ENCODE data around the gene FSTL4. TPM values are rescaled to one million over a fixed set of nuclear protein-coding genes. Genes with fewer than 3 reads are reported as not detected.

FSTL4 gene
- total RNA-seq, 1 experiment from 2014 or later: 2.7 TPM

DNA sequence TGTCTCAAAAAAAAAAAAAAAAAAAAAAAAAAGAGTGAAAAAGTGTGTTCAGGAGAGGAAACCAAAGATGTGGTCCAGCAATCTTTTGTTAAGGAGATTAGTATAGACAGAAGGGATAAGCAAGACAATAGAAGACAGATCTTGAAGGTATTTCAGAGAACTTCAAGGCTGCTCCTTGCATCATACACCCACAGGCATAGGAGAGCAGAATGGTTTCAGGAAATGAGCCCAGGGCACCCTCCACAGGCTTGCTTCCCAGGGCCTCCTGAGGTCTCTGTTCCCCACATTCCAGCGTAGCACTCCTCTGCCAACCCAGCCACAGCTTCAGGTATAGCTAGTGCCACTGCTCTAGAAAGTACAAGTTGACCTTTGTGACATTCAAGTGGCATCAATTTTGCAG is 65.8 kb downstream of the FSTL4 start:
- no peak overlapping the region for H3K4me3 ChIP-seq (ENCODE audit: low read depth, low read length)
- Mint-ChIP-seq H3K36me3 (ENCODE audit: insufficient read depth, unreplicated experiment) (no peaks in the 10 kb centered on the region), H3K27ac (ENCODE audit: unreplicated experiment) (no peak overlapping the region), H3K4me3 (ENCODE audit: unreplicated experiment) (no peak overlapping the region), H3K9me3 (ENCODE audit: unreplicated experiment) (no peaks in the 10 kb centered on the region), H3K4me1 (ENCODE audit: low read depth, unreplicated experiment) (no peaks in the 10 kb centered on the region), H3K27me3 (ENCODE audit: insufficient read depth, unreplicated experiment) (peaks cover 19% of the 10 kb centered on the region)
- intact Hi-C loops (cut with micrococcal nuclease; ENCODE audit: unreplicated experiment): no loop called here
- BruUV-seq (replicated peaks): no TSS peak
- POLR2A ChIA-PET: no interaction called here
- no peaks in the 10 kb centered on the region for H3K36me3 ChIP-seq (ENCODE audit: control insufficient read depth, insufficient read depth, low read length)
- TF ChIP-seq CTCF (IDR thresholded peaks at IDR 0.05; ENCODE audit: insufficient read depth in 1 of 2, low read depth in 1 of 2, low read length in 1 of 2, severe bottlenecking in 1 of 2, unreplicated experiment in 1 of 2): no peak
- H3K4me1 ChIP-seq: no peaks in the 10 kb centered on the region
- H3K27me3 ChIP-seq (replicated peaks; ENCODE audit: control insufficient read depth, insufficient read depth, low read length): no peaks in the 10 kb centered on the region
- H3K9me3 ChIP-seq: no peaks in the 10 kb centered on the region
- DNase-seq: no peak
- CTCF ChIA-PET: interaction anchor here (0.6 kb wide), 2 partner anchors 123 to 125 kb away, joined by 3 to 8 read pairs; no protein-coding TSS in a partner anchor

DNA sequence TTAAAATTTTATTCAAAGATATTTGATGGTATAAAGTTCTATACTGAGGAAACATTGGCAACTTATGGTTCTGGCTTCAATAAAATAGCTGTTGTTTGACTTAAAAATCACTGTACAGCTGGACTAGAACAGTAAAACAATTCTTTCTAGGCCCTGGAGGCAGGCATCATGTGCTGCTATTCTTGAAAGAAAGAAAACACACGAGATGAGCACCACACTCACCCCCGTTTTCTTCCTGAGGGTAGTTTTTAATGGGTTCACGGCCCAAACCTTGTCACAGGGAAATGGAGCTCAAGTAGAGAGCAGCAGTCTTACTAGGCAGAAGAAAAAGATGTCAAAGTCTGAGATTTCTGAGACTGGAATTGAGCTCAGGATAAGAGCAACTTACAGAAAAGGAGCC is 68.0 kb downstream of the FSTL4 start:
- H3K4me1 ChIP-seq: no peaks in the 10 kb centered on the region
- H3K36me3 Mint-ChIP-seq (ENCODE audit: insufficient read depth, unreplicated experiment): no peaks in the 10 kb centered on the region
- POLR2A ChIA-PET: interaction anchor here (0.7 kb wide), 1 partner anchor 87 kb away, joined by 3 read pairs; no protein-coding TSS in a partner anchor
- no peak for DNase-seq
- H3K9me3 ChIP-seq: no peaks in the 10 kb centered on the region
- TF ChIP-seq CTCF (IDR thresholded peaks at IDR 0.05; ENCODE audit: insufficient read depth in 1 of 2, low read depth in 1 of 2, low read length in 1 of 2, severe bottlenecking in 1 of 2, unreplicated experiment in 1 of 2): no peak
- peaks cover 19% of the 10 kb centered on the region for H3K27me3 Mint-ChIP-seq (ENCODE audit: insufficient read depth, unreplicated experiment)
- intact Hi-C loops (cut with micrococcal nuclease; ENCODE audit: unreplicated experiment): no loop called here
- H3K27me3 ChIP-seq (replicated peaks; ENCODE audit: control insufficient read depth, insufficient read depth, low read length): no peaks in the 10 kb centered on the region
- CTCF ChIA-PET: no interaction called here
- no peaks in the 10 kb centered on the region for H3K36me3 ChIP-seq (ENCODE audit: control insufficient read depth, insufficient read depth, low read length)
- BruUV-seq (replicated peaks): no TSS peak
- H3K27ac Mint-ChIP-seq (ENCODE audit: unreplicated experiment): no peak overlapping the region
- no peaks in the 10 kb centered on the region for H3K4me1 Mint-ChIP-seq (ENCODE audit: low read depth, unreplicated experiment)
- H3K4me3 Mint-ChIP-seq (ENCODE audit: unreplicated experiment): no peak overlapping the region
- no peaks in the 10 kb centered on the region for H3K9me3 Mint-ChIP-seq (ENCODE audit: unreplicated experiment)
- no peak overlapping the region for H3K4me3 ChIP-seq (ENCODE audit: low read depth, low read length)

DNA sequence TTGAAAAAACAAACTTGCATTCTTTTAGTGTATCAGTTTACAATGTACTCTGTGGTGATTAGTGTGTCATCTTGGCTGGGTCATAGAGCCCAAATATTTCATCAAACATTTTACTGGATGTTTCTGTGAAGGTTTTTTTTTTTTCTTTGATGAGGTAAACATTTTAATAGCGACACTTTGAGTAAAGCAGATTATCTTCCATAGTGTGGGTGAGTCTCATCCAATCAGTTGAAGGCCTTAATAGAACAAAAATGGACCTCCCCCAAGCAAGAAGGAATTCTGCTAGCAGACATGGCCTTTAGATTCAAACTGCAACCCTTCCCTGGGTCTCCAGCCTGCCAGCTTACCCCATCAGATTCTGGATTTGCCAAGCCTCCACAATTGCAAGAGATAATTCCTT is 72.5 kb downstream of the FSTL4 start:
- Mint-ChIP-seq H3K36me3 (ENCODE audit: insufficient read depth, unreplicated experiment) (no peaks in the 10 kb centered on the region), H3K4me1 (ENCODE audit: low read depth, unreplicated experiment) (no peaks in the 10 kb centered on the region), H3K4me3 (ENCODE audit: unreplicated experiment) (no peak overlapping the region), H3K9me3 (ENCODE audit: unreplicated experiment) (no peaks in the 10 kb centered on the region), H3K27ac (ENCODE audit: unreplicated experiment) (no peak overlapping the region), H3K27me3 (ENCODE audit: insufficient read depth, unreplicated experiment) (peaks cover 16% of the 10 kb centered on the region)
- no peaks in the 10 kb centered on the region for H3K9me3 ChIP-seq
- CTCF ChIA-PET: no interaction called here
- no peak for TF ChIP-seq CTCF (IDR thresholded peaks at IDR 0.05; ENCODE audit: insufficient read depth in 1 of 2, low read depth in 1 of 2, low read length in 1 of 2, severe bottlenecking in 1 of 2, unreplicated experiment in 1 of 2)
- no peaks in the 10 kb centered on the region for H3K36me3 ChIP-seq (ENCODE audit: control insufficient read depth, insufficient read depth, low read length)
- POLR2A ChIA-PET: no interaction called here
- intact Hi-C loops (cut with micrococcal nuclease; ENCODE audit: unreplicated experiment): no loop called here
- DNase-seq: no peak
- no peak overlapping the region for H3K4me3 ChIP-seq (ENCODE audit: low read depth, low read length)
- no peaks in the 10 kb centered on the region for H3K4me1 ChIP-seq
- BruUV-seq (replicated peaks): no TSS peak
- no peaks in the 10 kb centered on the region for H3K27me3 ChIP-seq (replicated peaks; ENCODE audit: control insufficient read depth, insufficient read depth, low read length)
